ENCODE results near the gene CEACAM21.
"Not testable (repeated sequence)": the region's sequence is repeated elsewhere in the genome, so short reads cannot be mapped to it uniquely, and the experiment has no call there.

Gene CEACAM21

GRCh38 chr19:41548954-41549688 is 26.8 kb upstream of the CEACAM21 start:
- DNase-seq (ENCODE audit: low spot score), result no peak

GRCh38 chr19:41549884-41550283 is 26.1 kb upstream of the CEACAM21 start:
- no peak for DNase-seq (ENCODE audit: low spot score)

GRCh38 chr19:41551212-41551610 is 24.8 kb upstream of the CEACAM21 start:
- DNase-seq (ENCODE audit: low spot score), result no peak

GRCh38 chr19:41551711-41552110 is 24.3 kb upstream of the CEACAM21 start:
- DNase-seq (ENCODE audit: low spot score), result no peak

GRCh38 chr19:41552558-41552957 is 23.4 kb upstream of the CEACAM21 start:
- no peak for DNase-seq (ENCODE audit: low spot score)

- DNase-seq (ENCODE audit: low spot score), result no peak
Observed at GRCh38 chr19:41553804-41554203, 22.2 kb upstream of the CEACAM21 start.

GRCh38 chr19:41554907-41555306 is 21.1 kb upstream of the CEACAM21 start:
- DNase-seq (ENCODE audit: low spot score), result no peak

GRCh38 chr19:41555748-41556147 is 20.2 kb upstream of the CEACAM21 start:
- DNase-seq (ENCODE audit: low spot score), result no peak

- no peak for DNase-seq (ENCODE audit: low spot score)
Observed at GRCh38 chr19:41563854-41564514, 12.0 kb upstream of the CEACAM21 start.

GRCh38 chr19:41564515-41565378 is 11.2 kb upstream of the CEACAM21 start:
- no peak for DNase-seq (ENCODE audit: low spot score)

- no peak for DNase-seq (ENCODE audit: low spot score)
Observed at GRCh38 chr19:41565379-41565720, 10.6 kb upstream of the CEACAM21 start.

- DNase-seq (ENCODE audit: low spot score), result no peak
Observed at GRCh38 chr19:41566001-41566400, 10.0 kb upstream of the CEACAM21 start.

GRCh38 chr19:41569481-41570150 is 6.3 kb upstream of the CEACAM21 start:
- DNase-seq (ENCODE audit: low spot score), result no peak

- DNase-seq (ENCODE audit: low spot score), result no peak
Observed at GRCh38 chr19:41570179-41570578, 5.8 kb upstream of the CEACAM21 start.

GRCh38 chr19:41570639-41571112 is 5.3 kb upstream of the CEACAM21 start:
- DNase-seq (ENCODE audit: low spot score), result peak; percentile 68

- no peak for DNase-seq (ENCODE audit: low spot score)
Observed at GRCh38 chr19:41577144-41577830, 1.3 kb downstream of the CEACAM21 start.

- DNase-seq (ENCODE audit: low spot score), result no peak
Observed at GRCh38 chr19:41577833-41578232, 1.9 kb downstream of the CEACAM21 start.

- DNase-seq (ENCODE audit: low spot score), result no peak
Observed at GRCh38 chr19:41578886-41579285, 2.9 kb downstream of the CEACAM21 start.

GRCh38 chr19:41581068-41581467 is 5.1 kb downstream of the CEACAM21 start:
- DNase-seq (ENCODE audit: low spot score), result not testable (repeated sequence)

- DNase-seq (ENCODE audit: low spot score), result not testable (repeated sequence)
Observed at GRCh38 chr19:41582577-41583182, 6.7 kb downstream of the CEACAM21 start.
